ENCODE data around the gene KIAA0232. TPM values are rescaled to one million over a fixed set of nuclear protein-coding genes. Genes with fewer than 3 reads are reported as not detected.
A peak's percentile ranks its signal among the peaks of the same experiment; 100 is the strongest.

The KIAA0232 gene
- total and polyA plus RNA-seq, 12 donors = 12.8 to 89.6 (median 70.9) TPM

DNA sequence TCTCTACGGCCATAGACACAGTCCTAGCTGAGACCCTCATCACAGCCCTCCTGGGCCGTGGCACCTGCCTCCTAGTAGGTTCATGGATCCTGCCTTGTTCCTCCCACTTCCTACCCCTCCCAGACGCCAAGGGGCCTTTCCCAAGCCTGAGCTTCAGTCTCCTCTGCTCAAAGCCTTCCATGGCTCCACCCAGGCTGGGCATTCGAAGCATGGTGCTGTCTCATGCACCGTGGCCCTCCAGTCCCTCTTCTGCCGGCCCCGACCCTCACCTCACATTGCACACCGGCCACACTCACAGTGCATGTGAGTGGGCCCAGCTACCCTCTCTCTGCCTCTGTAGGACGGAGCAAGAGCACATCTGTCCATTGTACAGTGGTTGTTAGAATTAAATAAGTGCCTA is 21.7 kb upstream of the KIAA0232 start:
- no peaks in the 10 kb centered on the region for H3K9me3 ChIP-seq
- DNase-seq (no peak), ATAC-seq (peak in 1 of 8 donors; percentile 9)
- peaks cover 0 to 2% (median 0%) of the 10 kb centered on the region in 9 donors for H3K4me1 ChIP-seq
- no peaks in the 10 kb centered on the region for H3K36me3 ChIP-seq
- 91 to 92% methylated on average over 9 of the region's 9 CpGs for WGBS, 2 donors
- intact Hi-C loops (cut with DNase I) = no loop called here
- TF ChIP-seq, protein P1, sequence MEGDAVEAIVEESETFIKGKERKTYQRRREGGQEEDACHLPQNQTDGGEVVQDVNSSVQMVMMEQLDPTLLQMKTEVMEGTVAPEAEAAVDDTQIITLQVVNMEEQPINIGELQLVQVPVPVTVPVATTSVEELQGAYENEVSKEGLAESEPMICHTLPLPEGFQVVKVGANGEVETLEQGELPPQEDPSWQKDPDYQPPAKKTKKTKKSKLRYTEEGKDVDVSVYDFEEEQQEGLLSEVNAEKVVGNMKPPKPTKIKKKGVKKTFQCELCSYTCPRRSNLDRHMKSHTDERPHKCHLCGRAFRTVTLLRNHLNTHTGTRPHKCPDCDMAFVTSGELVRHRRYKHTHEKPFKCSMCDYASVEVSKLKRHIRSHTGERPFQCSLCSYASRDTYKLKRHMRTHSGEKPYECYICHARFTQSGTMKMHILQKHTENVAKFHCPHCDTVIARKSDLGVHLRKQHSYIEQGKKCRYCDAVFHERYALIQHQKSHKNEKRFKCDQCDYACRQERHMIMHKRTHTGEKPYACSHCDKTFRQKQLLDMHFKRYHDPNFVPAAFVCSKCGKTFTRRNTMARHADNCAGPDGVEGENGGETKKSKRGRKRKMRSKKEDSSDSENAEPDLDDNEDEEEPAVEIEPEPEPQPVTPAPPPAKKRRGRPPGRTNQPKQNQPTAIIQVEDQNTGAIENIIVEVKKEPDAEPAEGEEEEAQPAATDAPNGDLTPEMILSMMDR (IDR thresholded peaks at IDR 0.05) = no peak
- no peaks in the 10 kb centered on the region for H3K27me3 ChIP-seq
- H3K27ac ChIP-seq = no peak overlapping the region
- no peak overlapping the region for H3K4me3 ChIP-seq

DNA sequence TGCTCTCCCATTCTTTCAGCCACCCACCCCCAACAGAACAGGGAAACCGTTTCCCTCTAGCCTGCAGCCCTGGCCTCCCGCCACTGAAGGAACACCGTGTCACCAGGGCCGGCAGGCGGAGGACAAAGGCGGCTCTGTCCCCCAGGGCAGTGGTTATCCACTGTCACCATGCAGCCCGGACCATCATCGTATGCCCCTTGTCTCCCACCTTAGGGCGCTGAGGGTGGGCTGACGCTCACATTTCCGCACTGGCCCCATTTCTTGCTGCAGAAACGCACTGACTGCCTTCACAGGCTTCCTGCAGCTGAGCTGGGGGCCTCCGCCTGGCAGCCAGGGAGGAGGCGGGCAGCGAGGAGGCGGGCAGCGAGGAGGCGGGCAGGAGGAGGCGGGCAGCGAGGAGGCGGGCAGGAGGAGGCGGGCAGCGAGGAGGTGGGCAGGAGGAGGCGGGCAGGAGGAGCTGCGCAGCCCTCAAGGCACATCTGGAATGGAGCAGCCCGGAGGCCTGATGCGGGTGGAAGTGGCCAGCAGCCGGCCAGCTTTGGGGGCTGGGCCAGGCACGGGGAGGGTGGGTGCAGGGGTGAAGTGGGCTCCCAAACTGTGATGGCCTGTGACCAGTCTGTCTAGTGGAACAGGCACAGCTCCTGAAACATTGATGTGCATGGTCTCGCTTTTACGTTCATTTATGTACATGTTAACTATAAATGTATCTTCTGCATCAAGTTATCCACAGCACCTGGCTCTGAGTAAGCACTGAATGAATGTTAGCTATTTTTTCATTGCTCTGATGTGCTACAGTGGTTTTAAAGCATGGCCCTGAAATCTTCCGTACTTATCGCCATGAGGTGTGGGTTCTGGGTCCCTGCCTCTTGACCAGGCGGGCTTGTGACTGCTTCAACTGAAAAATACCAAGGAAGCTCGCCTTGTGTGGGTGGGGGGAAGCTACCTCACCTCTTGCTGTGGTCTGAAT is 20.6 kb upstream of the KIAA0232 start:
- DNase-seq = no peak
- Histone ChIP-seq H3K4me3 (no peak overlapping the region), H3K27ac (no peak overlapping the region), H3K4me1 (peaks cover 0 to 2% (median 0%) of the 10 kb centered on the region in 9 donors), H3K9me3 (no peaks in the 10 kb centered on the region), H3K36me3 (no peaks in the 10 kb centered on the region), H3K27me3 (no peaks in the 10 kb centered on the region)
- WGBS, 2 donors = 80 to 81% methylated on average over 34 to 35 of the region's 35 CpGs
- intact Hi-C loops (cut with DNase I) = no loop called here
- peak in 1 of 8 donors; percentile 22 for ATAC-seq
- TF ChIP-seq, protein P1 (IDR thresholded peaks at IDR 0.05) = no peak

DNA sequence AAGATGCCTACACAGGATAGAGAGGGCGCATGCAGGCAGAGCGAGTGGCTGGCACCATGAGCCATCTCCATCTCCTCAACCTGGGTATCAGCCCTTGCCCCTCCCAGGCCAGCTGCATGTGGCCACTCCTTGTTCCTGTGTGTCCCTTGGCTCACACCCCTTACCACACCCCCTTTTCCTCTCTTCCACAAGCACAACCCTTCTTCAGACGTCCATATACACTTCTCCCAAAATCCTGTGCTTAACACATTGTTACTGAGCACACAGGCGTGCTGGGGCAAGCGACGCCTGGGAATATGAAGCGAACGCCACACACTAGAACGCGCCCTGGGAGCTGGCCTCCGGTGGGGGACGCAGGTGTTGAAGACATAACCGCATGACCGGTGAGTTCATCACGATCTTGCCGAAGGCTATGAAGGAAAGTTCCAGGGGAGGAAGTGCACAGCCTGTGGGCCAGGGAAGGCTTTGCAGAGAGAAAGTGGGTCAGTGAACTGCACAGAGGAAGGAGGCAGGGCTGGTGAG is 19.1 kb upstream of the KIAA0232 start:
- no peaks in the 10 kb centered on the region for H3K9me3 ChIP-seq
- peaks cover 0 to 12% (median 7%) of the 10 kb centered on the region in 9 donors for H3K4me1 ChIP-seq
- intact Hi-C loops (cut with DNase I) = no loop called here
- H3K27me3 ChIP-seq = no peaks in the 10 kb centered on the region
- no peak for ATAC-seq
- WGBS, 2 donors = 77 to 80% methylated on average over 16 of the region's 16 CpGs
- no peaks in the 10 kb centered on the region for H3K36me3 ChIP-seq
- no peak overlapping the region for H3K4me3 ChIP-seq
- no peak overlapping the region for H3K27ac ChIP-seq
- no peak for DNase-seq
- TF ChIP-seq, protein P1 (IDR thresholded peaks at IDR 0.05) = no peak

DNA sequence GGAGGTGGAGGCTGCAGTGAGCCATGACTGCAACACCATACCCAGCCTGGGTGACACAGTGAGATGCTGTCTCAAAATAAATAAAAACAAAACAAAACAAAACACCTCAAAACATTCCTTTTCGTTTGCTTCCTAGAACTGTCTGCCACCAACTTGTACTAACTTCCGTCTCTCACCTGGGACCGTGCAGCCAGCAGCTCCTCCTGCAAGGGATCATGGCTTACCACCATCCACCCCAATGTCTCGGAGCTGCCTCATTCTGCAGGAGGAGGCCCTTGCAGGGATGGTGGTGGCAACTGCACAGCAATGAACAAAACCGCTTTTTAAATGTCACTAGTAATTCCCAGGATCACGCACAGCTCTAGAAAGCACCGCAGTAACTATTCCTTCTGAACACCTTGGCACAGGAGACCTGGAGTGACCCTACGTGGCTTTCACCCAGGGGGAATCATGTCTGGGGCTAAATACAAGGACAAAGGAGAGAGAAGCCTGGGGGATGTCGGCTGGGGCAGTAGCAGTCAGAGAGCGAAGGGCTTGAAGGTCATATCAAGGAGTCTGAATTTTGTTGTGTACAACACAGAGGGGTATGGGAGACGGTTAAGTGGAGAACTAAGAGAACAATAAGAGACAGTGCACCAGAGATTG is 17.4 kb upstream of the KIAA0232 start:
- Histone ChIP-seq H3K27ac (no peak overlapping the region), H3K4me3 (no peak overlapping the region), H3K4me1 (peaks cover 0 to 28% (median 16%) of the 10 kb centered on the region in 9 donors), H3K9me3 (no peaks in the 10 kb centered on the region), H3K36me3 (no peaks in the 10 kb centered on the region), H3K27me3 (no peaks in the 10 kb centered on the region)
- intact Hi-C loops (cut with DNase I) = no loop called here
- no peak for DNase-seq
- no peak for ATAC-seq
- TF ChIP-seq, protein P1 (IDR thresholded peaks at IDR 0.05) = no peak
- 72 to 76% methylated on average over 11 of the region's 11 CpGs for WGBS, 2 donors

All from heart right ventricle (tissue), 16 donors.